Pulmonary artery endothelial cell (primary cell): Measurements from ENCODE around the gene DCUN1D4. TPM values are rescaled to one million over a fixed set of nuclear protein-coding genes. Genes with fewer than 3 reads are reported as not detected.
A peak's percentile ranks its signal among the peaks of the same experiment; 100 is the strongest.

Source experiments
- DNase-seq: peaks from one replicate; pipeline ENCODE4 v3.0.0-alpha.2; 2011; ENCODE audit warnings: low read depth, low spot score
- total RNA-seq: library from RNA; depleted of rRNA; stranded (reverse); fragments of >200 nt; gene quantifications from 2 replicates; pipeline ENCODE4 v1.2.3, GENCODE V29; 2014

Gene DCUN1D4
- 29.7 and 46.3 TPM in 2 replicates for total RNA-seq

- DNase-seq, result peak; percentile 99
Measured at GRCh38 chr4:51842554-51843308, at the start of gene DCUN1D4. TSS of gene DCUN1D4 (plus strand) at chr4:51843153. CDS start at chr4:51843243, 90 bp downstream.

GRCh38 chr4:51820443-51821234 lies 22.3 kb upstream of the DCUN1D4 start:
- DNase-seq, result no peak

- DNase-seq, result no peak
Measured at GRCh38 chr4:51825341-51825740, 17.6 kb upstream of the DCUN1D4 start.

- no peak for DNase-seq
Measured at GRCh38 chr4:51830156-51830720, 12.7 kb upstream of the DCUN1D4 start.

GRCh38 chr4:51831133-51831532 lies 11.8 kb upstream of the DCUN1D4 start:
- DNase-seq, result no peak

- DNase-seq, result no peak
Measured at GRCh38 chr4:51833236-51833635, 9.7 kb upstream of the DCUN1D4 start.

- DNase-seq, result no peak
Measured at GRCh38 chr4:51835079-51835478, 7.9 kb upstream of the DCUN1D4 start.

- no peak for DNase-seq
Measured at GRCh38 chr4:51835855-51836254, 7.1 kb upstream of the DCUN1D4 start.

- no peak for DNase-seq
Measured at GRCh38 chr4:51836549-51836948, 6.4 kb upstream of the DCUN1D4 start.

GRCh38 chr4:51840781-51841180 lies 2.2 kb upstream of the DCUN1D4 start:
- no peak for DNase-seq

- no peak for DNase-seq
Measured at GRCh38 chr4:51842167-51842553, 793 bp upstream of the DCUN1D4 start.

- DNase-seq, result no peak
Measured at GRCh38 chr4:51843309-51844152, 578 bp downstream of the DCUN1D4 start.

- DNase-seq, result peak; percentile 77
Measured at GRCh38 chr4:51844153-51845054, 1.5 kb downstream of the DCUN1D4 start.

- no peak for DNase-seq
Measured at GRCh38 chr4:51845055-51845426, 2.1 kb downstream of the DCUN1D4 start.

GRCh38 chr4:51845711-51846110 lies 2.8 kb downstream of the DCUN1D4 start:
- DNase-seq, result no peak

- no peak for DNase-seq
Measured at GRCh38 chr4:51849430-51849829, 6.5 kb downstream of the DCUN1D4 start.

GRCh38 chr4:51850294-51850693 lies 7.3 kb downstream of the DCUN1D4 start:
- no peak for DNase-seq

- no peak for DNase-seq
Measured at GRCh38 chr4:51851090-51851936, 8.4 kb downstream of the DCUN1D4 start.

- no peak for DNase-seq
Measured at GRCh38 chr4:51851937-51852290, 9.0 kb downstream of the DCUN1D4 start.
